Spleen (tissue), 11 donors: ENCODE results near the gene NKD1. TPM values are rescaled to one million over a fixed set of nuclear protein-coding genes. Genes with fewer than 3 reads are reported as not detected.

Experiments used
- DNase-seq: peaks from one replicate; pipeline ENCODE4 v3.0.0-alpha.2; 2020
- H3K27ac ChIP-seq, 8 donors: fragments of 200-600 bp; sonication (generic) in 7 of 8; 1 replicate in 4 of 8; 2 replicates in 4 of 8; pipeline versions ENCODE4 v1.5.0 to v1.8.0; 2016 to 2021; ENCODE audit warnings: inconsistent platforms in 4 of 8, mild to moderate bottlenecking in 4 of 8, moderate library complexity in 1 of 8
- H3K27me3 ChIP-seq, 7 donors: fragments of 200-600 bp; sonication (generic) in 6 of 7; replicated peaks in 1 of 7; 1 replicate in 4 of 7; 2 replicates in 3 of 7; pipeline versions ENCODE4 v1.5.0 to v1.8.0; 2016 to 2021; ENCODE audit warnings: inconsistent platforms in 3 of 7, mild to moderate bottlenecking in 1 of 7
- H3K36me3 ChIP-seq, 6 donors: fragments of 200-600 bp; sonication (generic) in 5 of 6; 1 replicate in 4 of 6; 2 replicates in 2 of 6; pipeline versions ENCODE4 v1.5.0 to v1.8.0; 2016 to 2021; ENCODE audit warnings: inconsistent platforms in 2 of 6
- H3K4me1 ChIP-seq, 6 donors: fragments of 200-600 bp; sonication (generic) in 5 of 6; 1 replicate in 3 of 6; 2 replicates in 3 of 6; pipeline versions ENCODE4 v1.5.0 to v1.8.0; 2016 to 2021; ENCODE audit warnings: inconsistent platforms in 3 of 6
- H3K4me3 ChIP-seq, 8 donors: fragments of 200-600 bp; sonication (generic) in 7 of 8; 1 replicate in 4 of 8; 2 replicates in 4 of 8; pipeline versions ENCODE4 v1.5.0 to v1.8.0; 2016 to 2021; ENCODE audit warnings: inconsistent platforms in 4 of 8, mild to moderate bottlenecking in 4 of 8, moderate library complexity in 2 of 8
- H3K9me3 ChIP-seq, 8 donors: fragments of 200-600 bp; sonication (generic) in 7 of 8; 1 replicate in 4 of 8; 2 replicates in 4 of 8; pipeline versions ENCODE4 v1.5.0 to v1.8.0; 2016 to 2021; ENCODE audit warnings: inconsistent platforms in 4 of 8
- CTCF ChIP-seq, 11 experiments: fragments of 200-600 bp in 7 of 11; fragments of 450-650 bp in 4 of 11; sonication (generic) in 4 of 11; IDR thresholded peaks in 8 of 11; conservative IDR thresholded peaks in 3 of 11; 1 replicate in 7 of 11; 2 replicates in 4 of 11; pipeline versions ENCODE4 v1.4.0 to v1.8.0; 2016 to 2021; ENCODE audit warnings: antibody characterized with exemption in 11 of 11, inconsistent platforms in 4 of 11, mild to moderate bottlenecking in 1 of 11
- POLR2A ChIP-seq, 3 donors: fragments of 450-650 bp; IDR thresholded peaks; one replicate each; pipeline ENCODE4 v1.5.1; 2017; ENCODE audit warnings: antibody characterized with exemption in 3 of 3, mild to moderate bottlenecking in 1 of 3
- POLR2AphosphoS5 ChIP-seq, 3 donors: sonication (generic); formaldehyde crosslinking; IDR thresholded peaks; one replicate each; pipeline ENCODE4 v1.5.1; 2017; ENCODE audit warnings: antibody characterized with exemption in 3 of 3
- WGBS, 5 donors: extraction: QIAGEN DNeasy Blood & Tissue Kit in 3 of 5; methylation state at CpG; one replicate each; pipeline versions ENCODE4 v1.1.5 to v1.1.7; 2013 to 2018; 5-methylcytosine and 5-hydroxymethylcytosine counted together
- intact Hi-C: fragments of 100-400 bp; cut with DNase I; formaldehyde crosslinking; loops from one replicate; pipeline ENCODE4 v1.15.0; 2023; ENCODE audit warnings: low total_unique reads
- polyA plus RNA-seq, 3 donors: library from polyadenylated mRNA; stranded (reverse); fragments of 200-250 nt; gene quantifications; one replicate each; pipeline ENCODE4 v1.2.1, GENCODE V29; 2013
- total RNA-seq, 7 donors: library from RNA; depleted of rRNA in 3 of 7; stranded (reverse); fragments of >200 nt in 3 of 7; fragmentation: NEBNext Ultra II Directional in 4 of 7; extraction: Animal tissue kit (Norgen Biotek cat#: 25700) in 4 of 7; gene quantifications; one replicate each; pipeline versions ENCODE4 v1.1.0 to v1.2.1, GENCODE V29; 2016 to 2021
- donor health status: healthy with polysubstance abuse.
- donor health status: DM: no; HTN: no; CAD: no; lungs with moderate emphysema.
- donor health status: DM: no; HTN: no; CAD: no.
- donor health status: Bipolar disorder and iron deficiency.
- donor health status: healthy.
- donor health status: DM: no; HTN: no; CAD: no.
- donor health status: DM: yes; HTN: yes; CAD: no.

NKD1 gene
- total and polyA plus RNA-seq, 10 donors: 0.11 to 15.2 (median 3.6) TPM

GRCh38 chr16:50596762-50597450, 48.7 kb downstream of the NKD1 start:
- H3K4me3 ChIP-seq: no peak overlapping the region
- H3K36me3 ChIP-seq: no peaks in the 10 kb centered on the region
- no peaks in the 10 kb centered on the region for H3K27me3 ChIP-seq
- H3K27ac ChIP-seq: no peak overlapping the region
- H3K4me1 ChIP-seq: peaks cover 0 to 26% (median 13%) of the 10 kb centered on the region in 6 donors
- DNase-seq: no peak
- intact Hi-C loops: no loop called here
- no peak for TF ChIP-seq CTCF (IDR thresholded peaks at IDR 0.05 in 8 of 11, conservative IDR thresholded peaks at IDR 0.05 in 3 of 11)
- no peak for TF ChIP-seq POLR2AphosphoS5 (IDR thresholded peaks at IDR 0.05)
- no peak for TF ChIP-seq POLR2A (IDR thresholded peaks at IDR 0.05)
- H3K9me3 ChIP-seq: no peaks in the 10 kb centered on the region
- WGBS, 5 donors: 83 to 93% (median 90%) methylated on average over 13 of the region's 13 CpGs

GRCh38 chr16:50597563-50598255, 49.5 kb downstream of the NKD1 start:
- intact Hi-C loops: no loop called here
- peak; percentile 56 for DNase-seq
- 84 to 92% (median 87%) methylated on average over 17 of the region's 17 CpGs for WGBS, 5 donors
- Histone ChIP-seq H3K27me3 (no peaks in the 10 kb centered on the region), H3K36me3 (no peaks in the 10 kb centered on the region), H3K4me3 (no peak overlapping the region), H3K27ac (no peak overlapping the region), H3K9me3 (no peaks in the 10 kb centered on the region), H3K4me1 (peaks cover 0 to 26% (median 11%) of the 10 kb centered on the region in 6 donors)
- no peak for TF ChIP-seq POLR2AphosphoS5 (IDR thresholded peaks at IDR 0.05)
- no peak for TF ChIP-seq CTCF (IDR thresholded peaks at IDR 0.05 in 8 of 11, conservative IDR thresholded peaks at IDR 0.05 in 3 of 11)
- TF ChIP-seq POLR2A (IDR thresholded peaks at IDR 0.05): no peak

GRCh38 chr16:50598256-50598894, 50.2 kb downstream of the NKD1 start:
- intact Hi-C loops: no loop called here
- Histone ChIP-seq H3K9me3 (no peaks in the 10 kb centered on the region), H3K27ac (peak overlapping the region in 1 of 8 donors; percentile 36), H3K4me1 (peaks cover 0 to 28% (median 15%) of the 10 kb centered on the region in 6 donors), H3K4me3 (no peak overlapping the region), H3K36me3 (no peaks in the 10 kb centered on the region), H3K27me3 (no peaks in the 10 kb centered on the region)
- TF ChIP-seq POLR2A (IDR thresholded peaks at IDR 0.05): no peak
- no peak for TF ChIP-seq CTCF (IDR thresholded peaks at IDR 0.05 in 8 of 11, conservative IDR thresholded peaks at IDR 0.05 in 3 of 11)
- peak in 1 of 3 donors; percentile 27 for TF ChIP-seq POLR2AphosphoS5 (IDR thresholded peaks at IDR 0.05)
- DNase-seq: no peak
- WGBS, 5 donors: 73 to 92% (median 87%) methylated on average over 10 to 15 of the region's 15 CpGs

- Histone ChIP-seq H3K27me3 (no peaks in the 10 kb centered on the region), H3K4me1 (peaks cover 0 to 33% (median 18%) of the 10 kb centered on the region in 6 donors), H3K4me3 (no peak overlapping the region), H3K36me3 (no peaks in the 10 kb centered on the region), H3K27ac (peak overlapping the region in 2 of 8 donors; percentile 36 to 66), H3K9me3 (no peaks in the 10 kb centered on the region)
- TF ChIP-seq CTCF (IDR thresholded peaks at IDR 0.05 in 8 of 11, conservative IDR thresholded peaks at IDR 0.05 in 3 of 11): no peak
- no peak for TF ChIP-seq POLR2AphosphoS5 (IDR thresholded peaks at IDR 0.05)
- TF ChIP-seq POLR2A (IDR thresholded peaks at IDR 0.05): no peak
- peak; percentile 50 for DNase-seq
- WGBS, 5 donors: 74 to 88% (median 85%) methylated on average over 8 of the region's 8 CpGs
- intact Hi-C loops: no loop called here
Measured at GRCh38 chr16:50598936-50599361, 50.8 kb downstream of the NKD1 start.
